Stimulated activated CD4-positive, alpha-beta T cell treated with anti-CD3 and anti-CD28 coated beads, TNF-alpha, amount 100 ng/mL, for 4 hours (primary cell): ENCODE results near the gene CSDE1.

Source experiments
- DNase-seq, 3 experiments: peaks; one replicate each; pipeline ENCODE4 v3.0.0-alpha.2; 2020; ENCODE audit warnings: low read depth in 3 of 3

The CSDE1 gene

GRCh38 chr1:114702737-114703136 is 55.0 kb downstream of the CSDE1 start:
- DNase-seq = no peak

- no peak for DNase-seq
These were observed 55.9 kb downstream of the CSDE1 start for GRCh38 chr1:114701931-114702330.

GRCh38 chr1:114700036-114700600 is 57.7 kb downstream of the CSDE1 start:
- DNase-seq = no peak

- no peak for DNase-seq
These were observed 61.0 kb downstream of the CSDE1 start for GRCh38 chr1:114696810-114697209.

- no peak for DNase-seq
These were observed 62.2 kb downstream of the CSDE1 start, which contains the start of gene AMPD1 for GRCh38 chr1:114695430-114696058. Gene AMPD1 (minus strand): TSS chr1:114695546. CDS start chr1:114695471, 75 bp downstream.

GRCh38 chr1:114694540-114695310 is 63.1 kb downstream of the CSDE1 start:
- no peak for DNase-seq

GRCh38 chr1:114692947-114693346 is 64.8 kb downstream of the CSDE1 start:
- no peak for DNase-seq

GRCh38 chr1:114691061-114691460 is 66.7 kb downstream of the CSDE1 start:
- no peak for DNase-seq

GRCh38 chr1:114690148-114690547 is 67.6 kb downstream of the CSDE1 start:
- DNase-seq = no peak

- DNase-seq = no peak
These were observed 69.3 kb downstream of the CSDE1 start for GRCh38 chr1:114688526-114688925.

- no peak for DNase-seq
These were observed 71.9 kb downstream of the CSDE1 start for GRCh38 chr1:114685851-114686250.

GRCh38 chr1:114677691-114678090 is 80.1 kb downstream of the CSDE1 start:
- DNase-seq = no peak

GRCh38 chr1:114676115-114676514 is 81.7 kb downstream of the CSDE1 start:
- DNase-seq = no peak

- DNase-seq = no peak
These were observed 85.9 kb downstream of the CSDE1 start for GRCh38 chr1:114671939-114672275.

- no peak for DNase-seq
These were observed 86.5 kb downstream of the CSDE1 start for GRCh38 chr1:114671011-114671938.

- DNase-seq = peak; percentile 76 to 80 (median 78)
These were observed 87.4 kb downstream of the CSDE1 start for GRCh38 chr1:114670083-114671010.

GRCh38 chr1:114669562-114670082 is 88.2 kb downstream of the CSDE1 start, which contains the start of gene DENND2C:
Gene DENND2C (minus strand): TSS chr1:114670049. CDS start chr1:114625984, 44,065 bp downstream.
- DNase-seq = no peak

- DNase-seq = no peak
These were observed 88.8 kb downstream of the CSDE1 start for GRCh38 chr1:114668784-114669561.

GRCh38 chr1:114668373-114668772 is 89.4 kb downstream of the CSDE1 start:
- no peak for DNase-seq

GRCh38 chr1:114666954-114667353 is 90.8 kb downstream of the CSDE1 start:
- no peak for DNase-seq
